Loucy (cell line): Measurements from ENCODE around the gene TSEN54.

Experiments
- H2AFZ ChIP-seq: fragments of 200-600 bp; sonication (generic); 2 replicates; pipeline ENCODE4 v1.6.0; 2016; ENCODE audit warnings: antibody characterized with exemption, mild to moderate bottlenecking, low read length, moderate library complexity
- H3F3A ChIP-seq: fragments of 200-600 bp; 2 replicates; pipeline ENCODE4 v1.6.0; 2016; ENCODE audit warnings: antibody characterized with exemption, low read depth, mild to moderate bottlenecking
- H3K27me3 ChIP-seq: fragments of 200-600 bp; sonication (generic); 2 replicates; pipeline ENCODE4 v1.6.1; 2014; ENCODE audit warnings: low read length, mild to moderate bottlenecking; ENCODE audit not compliant: insufficient read depth, poor library complexity, severe bottlenecking
- H3K36me3 ChIP-seq: fragments of 200-600 bp; sonication (generic); 2 replicates; pipeline ENCODE4 v1.6.1; 2016; ENCODE audit warnings: low read length; ENCODE audit not compliant: insufficient read depth
- H3K4me1 ChIP-seq: fragments of 200-600 bp; sonication (generic); 2 replicates; pipeline ENCODE4 v1.5.1; 2014; ENCODE audit warnings: low read length, mild to moderate bottlenecking; ENCODE audit not compliant: insufficient read depth, poor library complexity, severe bottlenecking
- H3K4me2 ChIP-seq: fragments of 200-600 bp; sonication (generic); 2 replicates; pipeline ENCODE4 v1.6.0; 2014; ENCODE audit warnings: antibody characterized with exemption, low read length, low read depth, mild to moderate bottlenecking; ENCODE audit not compliant: poor library complexity, severe bottlenecking
- H3K4me3 ChIP-seq: fragments of 200-600 bp; sonication (generic); 2 replicates; pipeline ENCODE4 v1.5.1; 2014; ENCODE audit warnings: low read length, mild to moderate bottlenecking, mixed read lengths; ENCODE audit not compliant: poor library complexity, severe bottlenecking
- H3K79me2 ChIP-seq: fragments of 200-600 bp; sonication (generic); 2 replicates; pipeline ENCODE4 v1.6.1; 2014; ENCODE audit warnings: low read length; ENCODE audit not compliant: insufficient read depth
- H3K9ac ChIP-seq: fragments of 200-600 bp; sonication (generic); 2 replicates; pipeline ENCODE4 v1.6.0; 2014; ENCODE audit warnings: mild to moderate bottlenecking, low read depth, low read length, moderate library complexity; ENCODE audit not compliant: poor library complexity, severe bottlenecking
- H3K9me2 ChIP-seq: fragments of 200-600 bp; sonication (generic); replicated peaks from 2 replicates; pipeline ENCODE4 v1.6.1; 2016; ENCODE audit warnings: low read depth, low read length, mixed read lengths
- H3K9me3 ChIP-seq: fragments of 200-600 bp; sonication (generic); 2 replicates; pipeline ENCODE4 v1.6.1; 2014; ENCODE audit warnings: mild to moderate bottlenecking, antibody characterized with exemption, low read length, low read depth; ENCODE audit not compliant: insufficient read depth
- H4K20me1 ChIP-seq: fragments of 200-600 bp; sonication (generic); 2 replicates; pipeline ENCODE4 v1.6.0; 2014; ENCODE audit warnings: antibody characterized with exemption, low read length, mild to moderate bottlenecking; ENCODE audit not compliant: insufficient read depth, poor library complexity, severe bottlenecking
- CTCF ChIP-seq: fragments of 200-600 bp; sonication (generic); conservative IDR thresholded peaks from 2 replicates; pipeline ENCODE4 v1.5.1; 2014; ENCODE audit warnings: mild to moderate bottlenecking, antibody characterized with exemption, low read length
- EZH2phosphoT487 ChIP-seq: fragments of 200-600 bp; IDR thresholded peaks from 2 replicates; pipeline ENCODE4 v1.6.1; 2018; ENCODE audit warnings: antibody characterized with exemption, mild to moderate bottlenecking, moderate library complexity, borderline replicate concordance

Gene TSEN54

DNA sequence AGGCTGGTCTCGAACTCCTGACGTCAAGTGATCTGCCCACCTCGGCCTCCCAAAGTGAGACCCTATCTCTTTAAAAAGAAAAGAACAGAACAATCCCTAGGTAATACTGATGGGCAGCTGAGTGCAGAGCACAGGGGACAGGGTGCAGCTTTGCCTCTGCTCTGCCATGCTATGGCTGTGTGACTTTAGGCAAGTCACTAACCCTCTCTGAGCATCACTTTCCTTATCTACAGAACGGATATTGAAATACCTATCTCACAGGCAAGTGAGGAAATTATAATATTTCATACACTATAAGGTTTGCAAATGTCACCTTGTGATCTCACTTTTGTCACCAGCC, 5.1 kb upstream of the TSEN54 start:
- Histone ChIP-seq H3F3A (no peaks in the 10 kb centered on the region), H3K27me3 (no peaks in the 10 kb centered on the region), H3K9ac (no peak overlapping the region), H3K4me2 (no peak overlapping the region), H3K9me3 (no peaks in the 10 kb centered on the region), H4K20me1 (no peaks in the 10 kb centered on the region), H3K79me2 (no peaks in the 10 kb centered on the region), H3K9me2 (no peaks in the 10 kb centered on the region), H3K4me1 (peaks cover 15% of the 10 kb centered on the region), H2AFZ (no peak overlapping the region), H3K36me3 (no peaks in the 10 kb centered on the region), H3K4me3 (no peak overlapping the region)
- TF ChIP-seq EZH2phosphoT487 (no peak), CTCF (no peak)

DNA sequence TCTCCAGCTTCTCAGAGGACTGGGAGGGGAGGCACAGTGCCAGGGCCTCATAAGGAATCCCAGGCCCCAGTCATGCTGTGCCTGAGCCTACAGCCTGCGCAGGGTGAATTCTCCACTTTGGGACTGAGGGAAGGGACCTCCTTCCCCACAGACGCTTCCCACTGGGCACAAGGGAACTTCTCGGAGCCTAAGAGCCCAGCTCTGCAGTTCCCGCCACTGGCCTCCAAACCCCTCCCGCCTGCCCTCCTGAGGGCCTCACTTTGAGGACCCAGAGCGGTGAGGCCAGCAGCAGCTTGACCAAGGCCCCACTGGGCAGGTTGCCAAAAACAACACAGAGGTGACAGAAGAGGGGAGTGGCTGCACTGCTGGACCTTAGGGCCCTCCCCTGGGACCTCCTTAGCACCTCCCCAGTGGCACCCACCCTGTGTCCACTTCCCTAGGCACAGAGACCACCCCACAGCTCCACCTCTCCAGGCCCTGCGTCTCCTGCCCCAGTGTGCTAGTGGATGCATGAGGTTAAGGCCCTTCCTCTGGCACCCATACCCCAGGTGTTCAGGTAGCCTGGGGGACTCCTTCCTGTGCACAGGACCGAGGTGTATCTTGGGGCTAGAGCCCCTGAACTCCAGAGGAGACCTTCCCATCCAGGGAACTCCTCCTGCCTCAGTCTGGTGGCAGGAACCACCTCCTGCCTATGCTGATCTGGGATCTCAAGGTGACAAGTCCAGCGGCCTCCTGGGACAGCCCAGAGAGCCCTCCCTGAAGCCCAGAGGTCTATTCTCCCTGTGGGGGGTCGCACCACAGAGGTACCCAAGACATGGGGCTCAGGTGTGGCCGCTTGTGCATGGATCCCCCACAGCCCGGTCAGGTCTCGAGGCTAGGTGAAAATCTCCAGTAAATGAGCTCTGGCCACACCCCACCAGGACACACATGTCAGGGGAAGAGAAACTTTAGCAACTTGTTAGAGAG, 4.4 kb upstream of the TSEN54 start:
- H3K4me3 ChIP-seq: no peak overlapping the region
- no peak overlapping the region for H3K9ac ChIP-seq
- H4K20me1 ChIP-seq: peaks cover under 1% of the 10 kb centered on the region
- no peaks in the 10 kb centered on the region for H3K27me3 ChIP-seq
- peak overlapping the region; percentile 32 for H3K4me2 ChIP-seq
- H3K9me2 ChIP-seq: no peaks in the 10 kb centered on the region
- no peak overlapping the region for H2AFZ ChIP-seq
- peaks cover 15% of the 10 kb centered on the region for H3K4me1 ChIP-seq
- TF ChIP-seq EZH2phosphoT487 (no peak), CTCF (no peak)
- no peaks in the 10 kb centered on the region for H3K9me3 ChIP-seq
- H3K36me3 ChIP-seq: no peaks in the 10 kb centered on the region
- no peaks in the 10 kb centered on the region for H3K79me2 ChIP-seq
- H3F3A ChIP-seq: no peaks in the 10 kb centered on the region

DNA sequence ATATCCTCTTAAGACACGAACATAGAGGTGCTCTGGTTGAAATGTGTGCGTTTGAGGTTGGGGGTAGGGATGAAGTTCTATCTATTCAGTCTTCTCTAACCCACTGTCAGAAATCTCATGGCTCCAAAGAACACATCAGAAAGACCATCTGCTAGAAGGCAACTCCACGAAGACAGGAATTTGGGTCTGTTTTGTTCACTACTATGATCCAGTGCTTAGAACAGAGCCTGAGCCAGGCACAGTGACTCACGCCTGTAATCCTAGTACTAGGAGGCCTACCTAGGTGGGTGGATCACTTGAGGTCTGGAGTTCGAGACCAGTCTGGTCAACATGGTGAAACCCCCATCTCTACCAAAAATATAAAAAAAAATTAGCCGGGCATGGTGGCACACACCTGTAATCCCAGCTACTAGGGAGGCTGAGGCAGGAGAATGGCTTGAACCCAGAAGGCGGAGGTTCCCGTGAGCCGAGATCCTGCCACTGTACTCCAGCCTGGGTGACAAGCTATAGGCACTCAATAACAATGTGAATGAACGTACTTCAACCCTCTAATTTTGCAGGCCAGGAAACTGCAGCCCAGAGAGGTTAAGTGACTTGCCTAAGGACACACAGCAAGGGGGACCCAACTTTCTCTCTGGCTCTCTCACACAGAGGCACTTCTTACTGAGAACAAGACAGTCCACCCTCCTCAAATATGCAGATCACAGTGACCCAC, 3.2 kb upstream of the TSEN54 start:
- H3K36me3 ChIP-seq: no peaks in the 10 kb centered on the region
- H3K9me3 ChIP-seq: no peaks in the 10 kb centered on the region
- no peak overlapping the region for H3K4me2 ChIP-seq
- no peak overlapping the region for H3K9ac ChIP-seq
- H3K79me2 ChIP-seq: peaks cover 8% of the 10 kb centered on the region; the same call in 1 of the 2 replicates
- H2AFZ ChIP-seq: no peak overlapping the region
- no peak overlapping the region for H3K4me3 ChIP-seq
- H3K9me2 ChIP-seq: no peaks in the 10 kb centered on the region
- peaks cover 12% of the 10 kb centered on the region for H4K20me1 ChIP-seq
- no peaks in the 10 kb centered on the region for H3F3A ChIP-seq
- TF ChIP-seq EZH2phosphoT487: no peak
- no peak for TF ChIP-seq CTCF
- no peaks in the 10 kb centered on the region for H3K27me3 ChIP-seq
- peaks cover 27% of the 10 kb centered on the region for H3K4me1 ChIP-seq
